Raji (cell line): ENCODE data around the gene CLTB.

Experiments used
- POLR2A ChIP-seq: IDR thresholded peaks from 2 replicates; pipeline ENCODE4 v1.6.1; 2011; ENCODE audit warnings: low read depth, low read length, control low read depth; ENCODE audit not compliant: insufficient read depth

CLTB gene, protein sequence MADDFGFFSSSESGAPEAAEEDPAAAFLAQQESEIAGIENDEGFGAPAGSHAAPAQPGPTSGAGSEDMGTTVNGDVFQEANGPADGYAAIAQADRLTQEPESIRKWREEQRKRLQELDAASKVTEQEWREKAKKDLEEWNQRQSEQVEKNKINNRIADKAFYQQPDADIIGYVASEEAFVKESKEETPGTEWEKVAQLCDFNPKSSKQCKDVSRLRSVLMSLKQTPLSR

DNA sequence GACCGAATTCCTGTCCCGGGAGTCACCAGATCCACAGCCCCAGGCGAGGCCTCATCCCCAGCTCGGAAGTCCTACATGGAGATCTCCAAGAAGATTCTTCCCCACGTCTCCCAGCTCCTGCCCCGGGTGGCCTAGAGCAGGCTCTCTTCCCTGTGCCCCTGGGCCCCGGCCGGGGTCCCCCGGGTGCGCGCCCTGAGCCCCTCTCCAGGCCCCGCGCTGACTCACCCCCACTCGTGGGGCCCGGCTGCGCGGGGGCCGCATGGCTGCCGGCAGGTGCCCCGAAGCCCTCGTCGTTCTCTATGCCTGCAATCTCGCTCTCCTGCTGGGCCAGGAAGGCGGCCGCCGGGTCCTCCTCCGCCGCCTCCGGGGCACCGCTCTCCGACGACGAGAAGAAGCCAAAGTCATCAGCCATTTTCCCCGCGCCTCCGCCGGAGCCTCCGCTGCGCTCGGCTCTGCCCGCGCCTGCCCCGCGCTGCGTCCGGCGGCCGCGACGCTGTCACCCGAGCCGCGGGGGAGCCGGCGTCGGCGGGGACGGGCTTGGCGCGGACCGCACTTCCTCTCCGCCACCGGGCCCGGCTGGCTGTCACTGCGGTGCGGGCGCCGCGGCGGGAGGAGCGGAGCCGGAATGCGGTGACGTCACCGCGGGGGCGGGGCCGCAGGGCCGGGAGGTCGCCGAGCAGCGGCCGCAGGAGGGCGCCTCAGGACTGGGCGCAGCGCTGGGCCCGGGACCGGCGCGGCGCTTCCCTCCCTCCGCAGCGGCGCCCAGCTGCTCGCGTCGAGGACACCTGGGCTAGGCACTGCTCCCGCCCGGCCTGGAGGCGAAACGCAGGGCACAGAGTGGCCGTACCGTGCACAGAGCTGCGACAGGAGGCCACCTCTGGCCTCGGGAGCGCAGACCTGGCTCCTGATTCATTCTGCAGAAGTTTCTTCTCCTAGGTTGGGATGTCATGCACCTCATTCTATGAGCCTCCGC is at the start of gene CLTB:
Gene CLTB (minus strand): TSS at position 588 of the 973 bp plus-strand sequence. CDS start 176 bp downstream, at position 412.
- TF ChIP-seq POLR2A: peak; percentile 31; the same call in 1 of the 2 replicates

DNA sequence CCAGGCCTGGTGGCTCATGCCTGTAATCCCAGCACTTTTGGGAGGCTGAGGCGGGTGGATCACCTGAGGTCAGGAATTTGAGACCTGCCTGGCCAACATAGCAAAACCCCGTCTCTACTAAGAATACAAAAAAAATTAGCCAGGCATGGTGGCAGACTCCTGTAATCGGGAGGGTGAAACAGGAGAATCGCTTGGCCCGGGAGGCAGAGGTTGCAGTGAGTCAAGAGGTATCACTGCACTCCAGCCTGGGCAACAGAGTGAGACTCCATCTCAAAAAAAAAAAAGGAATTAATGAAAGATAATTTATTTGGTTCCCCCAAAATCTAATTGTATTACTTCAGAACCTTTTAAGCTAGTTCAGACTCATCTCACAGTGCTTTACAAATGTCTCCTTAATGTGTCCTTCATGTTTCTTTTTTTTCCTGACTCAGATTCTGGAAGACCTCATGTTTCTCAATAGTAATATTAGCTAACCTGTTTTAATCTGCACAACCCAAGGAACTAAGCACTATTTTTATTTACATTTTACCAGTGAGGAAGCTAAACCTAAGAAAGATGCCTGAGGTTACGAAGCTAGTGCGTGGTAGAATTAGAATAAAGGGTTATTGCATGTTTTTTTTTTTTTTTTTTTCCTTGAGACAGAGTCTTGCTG is 46.9 kb upstream of the CLTB start:
- no peak for TF ChIP-seq POLR2A

DNA sequence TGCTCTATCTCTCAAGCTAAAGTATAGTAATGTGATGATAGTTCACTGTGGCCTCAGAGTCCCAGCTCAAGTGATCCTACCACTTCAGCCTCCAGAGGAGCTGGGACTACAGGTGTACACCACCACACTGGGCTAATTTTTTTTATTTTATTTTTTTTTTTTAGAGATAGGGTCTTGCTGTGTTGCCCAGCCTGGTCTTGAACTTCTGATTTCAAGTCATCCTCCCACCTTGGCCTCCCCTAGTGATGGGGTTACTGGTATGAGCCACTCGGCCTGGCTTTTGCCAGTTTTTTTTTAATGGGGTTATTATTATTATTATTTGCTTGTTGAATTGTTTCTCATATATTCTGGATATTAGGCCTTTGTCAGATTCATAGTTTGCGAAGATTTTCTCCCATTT is 45.0 kb upstream of the CLTB start:
- TF ChIP-seq POLR2A: no peak

DNA sequence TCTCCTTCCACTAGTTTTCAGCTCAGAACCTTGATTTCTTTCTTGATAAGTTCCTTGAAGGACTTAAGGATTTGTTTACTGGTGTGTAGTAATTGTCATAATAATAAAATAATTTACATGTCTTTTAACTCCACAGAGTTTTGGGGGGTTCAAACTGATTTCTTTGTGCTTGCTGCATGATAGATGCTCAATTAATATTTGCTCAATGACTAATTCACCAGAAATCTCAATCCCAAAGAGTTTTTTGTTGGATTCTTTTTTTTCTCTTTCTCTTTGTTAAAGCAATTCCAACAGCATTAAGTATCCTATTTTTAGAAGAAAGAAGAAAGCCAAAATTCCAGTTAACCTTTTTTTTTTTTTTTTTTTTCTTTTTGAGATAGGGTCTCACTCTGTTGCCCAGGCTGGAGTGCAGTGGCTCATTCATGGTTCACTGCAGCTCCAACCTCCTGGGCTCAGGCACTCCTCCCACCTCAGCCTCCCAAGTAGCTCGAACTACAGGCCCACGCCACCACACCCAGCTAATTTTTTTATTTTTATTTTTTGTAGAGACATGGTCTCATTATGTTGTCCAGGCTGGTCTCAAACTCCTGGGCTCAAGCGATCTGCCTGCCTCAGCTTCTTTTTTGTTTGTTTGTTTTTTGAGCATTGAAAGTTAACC is 42.7 kb upstream of the CLTB start:
- TF ChIP-seq POLR2A: no peak

DNA sequence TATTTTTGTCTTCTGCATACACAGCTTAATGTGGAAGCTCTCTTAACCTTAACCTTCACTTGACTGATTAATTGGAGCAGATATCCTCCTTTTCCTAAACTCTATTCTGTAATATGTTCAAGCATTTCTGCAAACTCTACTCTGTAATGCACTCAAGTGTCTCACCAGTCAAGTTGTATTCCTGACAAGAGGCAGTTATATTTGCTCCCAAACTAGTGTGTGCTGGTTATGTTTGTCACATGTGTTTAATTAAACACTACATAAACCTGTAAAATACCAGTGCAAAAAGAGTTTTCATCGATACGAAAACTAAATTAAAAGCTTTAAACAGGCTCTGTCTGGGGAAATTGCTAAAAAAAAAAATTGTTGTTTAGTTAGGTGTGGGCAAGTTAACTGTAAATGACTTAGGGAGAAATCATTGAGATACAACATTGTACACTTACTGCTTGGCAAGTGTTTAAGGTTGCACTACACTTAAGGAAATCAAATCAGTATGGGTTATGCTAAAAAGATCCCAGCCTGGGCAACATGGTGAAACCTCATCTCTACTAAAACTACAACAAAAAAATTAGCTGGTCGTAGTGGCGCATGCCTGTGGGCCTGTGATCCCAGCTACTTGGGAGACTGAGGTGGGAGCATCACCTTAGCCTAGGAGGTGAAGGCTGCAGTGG is 38.5 kb upstream of the CLTB start:
- TF ChIP-seq POLR2A: no peak

DNA sequence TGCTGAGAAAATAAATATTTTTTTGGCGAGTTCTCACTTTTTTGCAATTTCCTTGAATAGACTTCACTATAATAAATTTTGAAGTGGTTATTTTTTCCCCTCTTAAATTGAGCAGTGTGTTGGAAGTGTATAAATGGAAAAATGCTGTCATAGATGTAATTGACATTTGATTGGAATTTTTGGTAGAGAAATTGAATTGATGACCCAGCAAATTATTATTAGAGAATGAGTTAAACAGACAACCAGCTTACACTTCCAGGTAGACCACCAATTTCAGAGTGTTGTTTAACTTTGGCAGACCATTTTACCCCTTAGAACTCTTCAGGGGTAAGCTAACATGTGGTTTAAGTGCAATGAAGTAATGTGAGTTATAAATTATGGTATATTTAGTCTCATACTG is 33.7 kb upstream of the CLTB start:
- TF ChIP-seq POLR2A: no peak

DNA sequence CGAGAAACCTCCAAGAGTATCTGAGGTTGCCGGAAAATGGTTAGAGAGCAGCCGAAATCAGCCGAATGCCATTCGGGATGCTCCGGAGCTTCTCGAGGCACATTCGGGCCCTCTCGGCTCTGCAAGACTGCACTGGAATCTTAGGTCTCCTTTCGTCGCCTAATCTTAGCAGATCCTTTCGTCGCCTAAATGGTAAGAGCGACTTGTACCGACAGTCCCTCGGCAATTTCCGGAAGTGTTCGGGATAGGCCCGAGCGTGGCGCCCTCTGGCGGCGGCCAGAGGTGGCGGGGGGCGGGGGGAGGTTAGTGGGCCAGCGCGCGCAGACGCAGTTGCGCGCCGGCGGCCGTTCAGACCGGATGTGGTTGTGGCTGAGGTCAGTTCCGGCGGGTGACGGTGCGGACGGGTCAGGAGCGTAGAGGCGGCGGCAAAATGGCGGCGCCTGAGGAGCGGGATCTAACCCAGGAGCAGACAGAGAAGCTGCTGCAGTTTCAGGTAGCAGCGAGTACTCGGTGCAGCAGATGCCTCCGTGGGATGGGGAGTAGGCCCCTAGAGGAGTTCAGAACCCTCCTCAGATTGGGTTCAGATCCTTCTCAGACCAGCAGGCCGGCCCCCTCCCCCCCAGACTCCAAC is 31.8 kb upstream of the CLTB start, which contains the start of gene FAF2:
Gene FAF2 (plus strand): TSS at position 408 of the 631 bp plus-strand sequence. CDS start 23 bp downstream, at position 431.
- TF ChIP-seq POLR2A: peak; percentile 90

DNA sequence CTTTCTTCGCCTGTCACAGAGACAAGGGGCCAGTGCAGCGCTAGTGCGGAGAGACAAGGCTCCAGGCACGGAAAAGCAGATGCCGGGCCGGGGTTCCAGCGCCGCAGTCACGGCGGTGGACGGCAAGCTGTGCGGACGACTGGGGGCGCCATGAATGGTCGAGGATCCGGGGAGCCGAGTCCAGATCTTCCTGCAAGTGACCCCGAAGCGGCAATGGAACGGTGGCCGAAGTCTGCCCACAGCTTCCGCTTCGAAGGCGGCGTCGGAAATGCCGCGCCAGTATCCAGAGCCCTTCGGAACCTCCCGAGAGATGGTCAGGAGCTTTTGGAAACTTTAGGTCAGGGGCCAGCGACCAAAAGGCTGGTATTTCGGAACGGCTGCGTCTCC is 31.2 kb upstream of the CLTB start:
- TF ChIP-seq POLR2A: no peak

DNA sequence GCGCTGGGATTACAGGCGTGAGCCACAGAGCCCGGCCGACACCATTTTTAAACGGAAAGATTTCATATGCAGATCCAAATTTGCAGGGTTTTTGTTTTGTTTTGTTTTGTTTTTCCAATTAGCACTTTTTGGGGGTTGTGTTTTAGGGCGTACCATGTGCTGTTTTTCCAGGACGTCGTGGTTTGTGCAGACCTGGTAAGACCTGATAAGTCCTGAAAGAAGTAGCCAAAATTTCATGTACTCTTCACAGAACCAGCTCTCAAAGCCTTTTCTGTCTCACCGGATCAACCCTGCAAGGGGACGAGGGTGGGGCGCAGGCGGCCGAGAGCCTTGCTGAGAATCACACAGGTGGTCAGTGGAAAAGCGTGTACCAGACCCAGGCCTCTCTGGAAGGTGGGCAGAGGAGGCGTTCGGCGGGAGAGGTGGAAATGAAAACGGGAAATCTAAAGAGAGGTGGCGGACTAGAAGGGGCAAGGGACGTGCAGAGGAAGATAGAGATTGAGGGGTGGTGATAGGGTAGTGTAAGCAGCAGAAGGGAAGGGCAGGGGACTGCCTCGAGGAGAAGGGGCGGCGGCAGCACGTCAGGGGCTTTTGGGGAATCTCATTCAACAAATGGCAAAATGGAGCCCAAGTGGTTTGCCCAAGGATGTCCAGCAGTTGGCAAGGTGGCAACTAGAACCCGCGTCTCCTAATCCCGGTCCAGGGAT is 30.7 kb upstream of the CLTB start:
- no peak for TF ChIP-seq POLR2A

DNA sequence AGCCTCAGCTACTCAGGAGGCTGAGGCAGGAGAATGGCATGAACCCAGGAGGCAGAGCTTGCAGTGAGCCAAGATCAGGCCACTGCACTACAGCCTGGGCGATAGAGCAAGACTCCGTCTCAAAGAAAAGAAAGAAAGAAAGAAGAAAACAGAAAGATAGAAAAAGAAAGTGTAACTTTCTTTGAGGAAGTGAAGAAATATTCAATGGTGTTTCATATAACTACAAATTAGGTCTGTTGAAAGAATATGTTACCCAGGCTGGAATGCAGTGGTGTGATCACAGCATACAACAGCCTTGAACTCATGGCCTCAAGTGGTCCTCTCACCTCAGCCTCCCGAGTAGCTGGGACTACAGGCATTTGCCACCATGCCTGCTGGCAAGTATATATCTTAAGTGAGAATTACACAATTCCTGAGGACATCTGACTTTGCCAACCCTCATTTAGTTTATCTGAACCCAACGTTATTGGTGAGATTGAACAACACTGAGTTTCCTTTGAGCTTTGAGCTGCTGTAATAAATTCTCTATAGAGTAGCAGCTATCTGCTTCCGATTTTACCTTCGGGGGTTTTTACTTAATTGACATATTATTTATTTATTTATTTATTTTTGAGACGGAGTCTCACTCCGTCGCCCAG is 29.8 kb upstream of the CLTB start:
- no peak for TF ChIP-seq POLR2A

DNA sequence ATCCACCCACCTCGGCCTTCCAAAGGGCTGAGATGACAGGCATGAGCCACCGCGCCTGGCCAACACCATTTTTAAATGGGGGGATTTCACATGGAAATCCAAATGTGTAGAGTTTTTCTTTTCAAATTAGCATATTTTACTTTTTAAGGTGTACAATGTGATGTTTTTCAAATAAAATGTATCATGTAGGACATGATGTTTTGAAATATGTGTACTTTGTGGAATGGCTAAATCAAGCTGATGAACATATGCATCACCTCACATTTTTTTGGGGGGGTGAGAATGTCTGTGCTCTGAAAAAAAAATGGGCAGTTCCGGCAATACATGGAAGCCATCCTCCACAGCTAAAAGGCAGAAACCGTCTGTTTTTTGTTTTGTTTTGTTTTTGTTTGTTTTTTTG is 28.4 kb upstream of the CLTB start:
- TF ChIP-seq POLR2A: no peak

DNA sequence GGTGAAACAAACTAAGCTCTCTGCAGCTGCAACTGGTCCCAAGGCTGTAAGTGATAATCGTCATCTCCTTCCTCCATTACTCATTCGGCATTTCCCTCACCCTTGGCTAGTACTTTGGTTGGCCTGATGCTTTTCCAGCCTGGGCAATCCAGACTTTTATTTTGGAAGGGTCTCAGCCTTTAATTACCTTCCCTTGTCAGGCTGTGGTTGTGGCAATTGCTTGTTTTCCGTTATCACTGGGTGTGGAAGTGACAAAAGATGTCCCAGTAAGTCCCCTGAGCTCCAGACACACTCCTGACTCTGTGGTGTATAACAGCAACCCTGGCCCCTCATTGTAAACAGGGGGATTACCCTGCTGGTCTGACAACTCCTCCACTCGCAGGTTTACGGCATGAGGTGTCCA is 25.6 kb upstream of the CLTB start:
- no peak for TF ChIP-seq POLR2A
